Measurements from ENCODE around the gene CDON.

Gene CDON

GRCh38 chr11:125954123-125954944, 108.3 kb downstream of the CDON start:
- Histone ChIP-seq H3K27me3 (ENCODE audit: control insufficient read depth, insufficient read depth, low read length) (no peaks in the 10 kb centered on the region), H3K4me1 (ENCODE audit: control insufficient read depth, insufficient read depth, low read length) (peaks cover 25% of the 10 kb centered on the region), H3K9ac (ENCODE audit: low read length) (no peak overlapping the region), H3K36me3 (ENCODE audit: control insufficient read depth, insufficient read depth, low read length) (no peaks in the 10 kb centered on the region), H3K4me3 (ENCODE audit: low read length) (no peak overlapping the region), H3K27ac (ENCODE audit: low read depth, low read length) (no peak overlapping the region)

DNA sequence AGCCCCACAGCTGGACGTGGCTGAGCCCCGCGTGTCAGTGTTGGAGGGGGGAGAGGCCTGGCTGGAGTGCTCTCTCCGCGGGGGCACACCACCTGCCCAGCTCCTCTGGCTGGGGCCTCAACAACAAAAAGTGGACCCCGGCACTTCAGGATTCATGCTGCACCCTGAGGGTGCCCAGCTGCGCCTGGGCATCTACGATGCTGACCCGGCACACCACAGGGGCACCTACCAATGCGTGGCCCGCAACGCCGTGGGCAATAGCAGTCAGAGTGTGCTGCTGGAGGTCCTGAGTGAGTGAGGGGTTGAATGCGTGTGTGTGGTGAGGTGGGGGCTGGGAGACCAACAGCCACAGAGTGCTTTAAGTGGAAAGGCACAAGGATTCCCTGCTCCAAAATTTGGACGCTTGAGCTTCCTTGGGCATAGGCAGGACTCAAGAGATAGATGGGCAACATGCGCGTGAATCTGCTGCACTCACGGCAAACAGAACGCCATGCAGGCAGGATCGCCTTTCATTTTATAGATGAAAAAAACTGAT, 109.2 kb downstream of the CDON start:
- Histone ChIP-seq H3K4me3 (ENCODE audit: low read length) (no peak overlapping the region), H3K27ac (ENCODE audit: low read depth, low read length) (no peak overlapping the region), H3K27me3 (ENCODE audit: control insufficient read depth, insufficient read depth, low read length) (no peaks in the 10 kb centered on the region), H3K9ac (ENCODE audit: low read length) (no peak overlapping the region), H3K4me1 (ENCODE audit: control insufficient read depth, insufficient read depth, low read length) (peaks cover 25% of the 10 kb centered on the region), H3K36me3 (ENCODE audit: control insufficient read depth, insufficient read depth, low read length) (no peaks in the 10 kb centered on the region)

- no peak overlapping the region for H3K9ac ChIP-seq (ENCODE audit: low read length)
- no peaks in the 10 kb centered on the region for H3K27me3 ChIP-seq (ENCODE audit: control insufficient read depth, insufficient read depth, low read length)
- peaks cover 25% of the 10 kb centered on the region for H3K4me1 ChIP-seq (ENCODE audit: control insufficient read depth, insufficient read depth, low read length)
- no peak overlapping the region for H3K27ac ChIP-seq (ENCODE audit: low read depth, low read length)
- H3K4me3 ChIP-seq (ENCODE audit: low read length), result peak overlapping the region; percentile 16
- no peaks in the 10 kb centered on the region for H3K36me3 ChIP-seq (ENCODE audit: control insufficient read depth, insufficient read depth, low read length)
Measured at GRCh38 chr11:125952973-125953372, 109.7 kb downstream of the CDON start.

GRCh38 chr11:125952559-125952958, 110.1 kb downstream of the CDON start:
- H3K27ac ChIP-seq (ENCODE audit: low read depth, low read length), result no peak overlapping the region
- H3K4me3 ChIP-seq (ENCODE audit: low read length), result peak overlapping the region; percentile 16
- no peaks in the 10 kb centered on the region for H3K27me3 ChIP-seq (ENCODE audit: control insufficient read depth, insufficient read depth, low read length)
- no peaks in the 10 kb centered on the region for H3K36me3 ChIP-seq (ENCODE audit: control insufficient read depth, insufficient read depth, low read length)
- H3K9ac ChIP-seq (ENCODE audit: low read length), result no peak overlapping the region
- H3K4me1 ChIP-seq (ENCODE audit: control insufficient read depth, insufficient read depth, low read length), result peaks cover 25% of the 10 kb centered on the region

GRCh38 chr11:125951731-125952130, 110.9 kb downstream of the CDON start:
- H3K36me3 ChIP-seq (ENCODE audit: control insufficient read depth, insufficient read depth, low read length), result no peaks in the 10 kb centered on the region
- no peak overlapping the region for H3K4me3 ChIP-seq (ENCODE audit: low read length)
- H3K4me1 ChIP-seq (ENCODE audit: control insufficient read depth, insufficient read depth, low read length), result peaks cover 25% of the 10 kb centered on the region
- no peak overlapping the region for H3K9ac ChIP-seq (ENCODE audit: low read length)
- H3K27ac ChIP-seq (ENCODE audit: low read depth, low read length), result peak overlapping the region; percentile 58
- no peaks in the 10 kb centered on the region for H3K27me3 ChIP-seq (ENCODE audit: control insufficient read depth, insufficient read depth, low read length)

GRCh38 chr11:125950696-125951651, 111.7 kb downstream of the CDON start:
- Histone ChIP-seq H3K4me1 (ENCODE audit: control insufficient read depth, insufficient read depth, low read length) (peaks cover 25% of the 10 kb centered on the region), H3K36me3 (ENCODE audit: control insufficient read depth, insufficient read depth, low read length) (no peaks in the 10 kb centered on the region), H3K4me3 (ENCODE audit: low read length) (no peak overlapping the region), H3K9ac (ENCODE audit: low read length) (no peak overlapping the region), H3K27me3 (ENCODE audit: control insufficient read depth, insufficient read depth, low read length) (no peaks in the 10 kb centered on the region), H3K27ac (ENCODE audit: low read depth, low read length) (peak overlapping the region; percentile 77)

- Histone ChIP-seq H3K27me3 (ENCODE audit: control insufficient read depth, insufficient read depth, low read length) (no peaks in the 10 kb centered on the region), H3K4me3 (ENCODE audit: low read length) (no peak overlapping the region), H3K4me1 (ENCODE audit: control insufficient read depth, insufficient read depth, low read length) (peaks cover 25% of the 10 kb centered on the region), H3K9ac (ENCODE audit: low read length) (no peak overlapping the region), H3K27ac (ENCODE audit: low read depth, low read length) (no peak overlapping the region), H3K36me3 (ENCODE audit: control insufficient read depth, insufficient read depth, low read length) (no peaks in the 10 kb centered on the region)
Measured at GRCh38 chr11:125950178-125950490, 112.5 kb downstream of the CDON start.

GRCh38 chr11:125949271-125950177, 113.1 kb downstream of the CDON start:
- Histone ChIP-seq H3K4me1 (ENCODE audit: control insufficient read depth, insufficient read depth, low read length) (peaks cover 25% of the 10 kb centered on the region), H3K27ac (ENCODE audit: low read depth, low read length) (no peak overlapping the region), H3K36me3 (ENCODE audit: control insufficient read depth, insufficient read depth, low read length) (no peaks in the 10 kb centered on the region), H3K27me3 (ENCODE audit: control insufficient read depth, insufficient read depth, low read length) (no peaks in the 10 kb centered on the region), H3K9ac (ENCODE audit: low read length) (no peak overlapping the region), H3K4me3 (ENCODE audit: low read length) (no peak overlapping the region)

DNA sequence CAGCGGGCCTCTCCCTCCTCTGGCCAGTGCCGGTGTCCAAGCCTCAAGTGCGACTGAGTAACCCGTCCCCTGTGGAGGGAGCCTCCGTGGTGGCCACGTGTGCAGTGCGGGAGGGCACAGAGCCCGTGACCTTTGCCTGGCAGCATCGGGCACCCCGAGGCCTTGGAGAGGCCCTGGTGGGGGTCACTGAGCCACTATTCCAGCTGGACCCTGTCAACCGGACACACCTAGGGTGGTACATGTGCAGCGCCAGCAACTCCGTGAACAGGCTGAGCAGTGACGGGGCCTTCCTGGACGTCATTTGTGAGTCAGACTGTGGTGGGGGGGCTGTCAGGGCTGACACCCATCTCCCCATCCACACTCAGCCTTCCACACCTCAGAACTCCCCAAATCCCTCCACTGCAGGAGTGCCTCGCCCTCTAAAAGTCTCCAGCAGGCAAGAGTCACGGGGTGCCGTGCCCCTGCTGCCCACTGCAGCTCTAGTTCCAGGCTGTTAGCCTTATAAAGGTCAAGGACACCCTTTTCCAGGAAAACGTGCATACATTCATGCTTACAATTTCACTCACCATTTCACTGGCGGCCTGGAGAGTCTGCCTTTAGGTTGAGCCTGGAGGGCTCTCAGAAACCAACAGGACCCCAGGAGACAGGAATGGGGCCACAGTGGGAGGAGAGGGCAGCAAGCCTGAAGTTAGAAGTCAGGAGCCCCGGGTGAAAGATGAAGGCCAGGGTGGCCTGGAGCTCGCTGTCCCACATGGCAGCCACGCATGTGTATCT, 114.2 kb downstream of the CDON start:
- Histone ChIP-seq H3K4me3 (ENCODE audit: low read length) (no peak overlapping the region), H3K27ac (ENCODE audit: low read depth, low read length) (no peak overlapping the region), H3K9ac (ENCODE audit: low read length) (no peak overlapping the region), H3K36me3 (ENCODE audit: control insufficient read depth, insufficient read depth, low read length) (no peaks in the 10 kb centered on the region), H3K27me3 (ENCODE audit: control insufficient read depth, insufficient read depth, low read length) (no peaks in the 10 kb centered on the region), H3K4me1 (ENCODE audit: control insufficient read depth, insufficient read depth, low read length) (peaks cover 24% of the 10 kb centered on the region)

GRCh38 chr11:125947419-125948277, 115.0 kb downstream of the CDON start:
- H3K4me1 ChIP-seq (ENCODE audit: control insufficient read depth, insufficient read depth, low read length), result peaks cover 18% of the 10 kb centered on the region
- no peaks in the 10 kb centered on the region for H3K27me3 ChIP-seq (ENCODE audit: control insufficient read depth, insufficient read depth, low read length)
- H3K9ac ChIP-seq (ENCODE audit: low read length), result no peak overlapping the region
- no peak overlapping the region for H3K27ac ChIP-seq (ENCODE audit: low read depth, low read length)
- H3K4me3 ChIP-seq (ENCODE audit: low read length), result no peak overlapping the region
- no peaks in the 10 kb centered on the region for H3K36me3 ChIP-seq (ENCODE audit: control insufficient read depth, insufficient read depth, low read length)

Measured in rectal smooth muscle tissue (tissue), 1 donor.